GM18526 (cell line): ENCODE data around the gene PTP4A2.

Source experiments
- POLR2A ChIP-seq: IDR thresholded peaks from 3 replicates; pipeline ENCODE4 v1.6.1; 2011; ENCODE audit not compliant: insufficient read length; ENCODE audit errors: extremely low read depth

Gene PTP4A2

DNA sequence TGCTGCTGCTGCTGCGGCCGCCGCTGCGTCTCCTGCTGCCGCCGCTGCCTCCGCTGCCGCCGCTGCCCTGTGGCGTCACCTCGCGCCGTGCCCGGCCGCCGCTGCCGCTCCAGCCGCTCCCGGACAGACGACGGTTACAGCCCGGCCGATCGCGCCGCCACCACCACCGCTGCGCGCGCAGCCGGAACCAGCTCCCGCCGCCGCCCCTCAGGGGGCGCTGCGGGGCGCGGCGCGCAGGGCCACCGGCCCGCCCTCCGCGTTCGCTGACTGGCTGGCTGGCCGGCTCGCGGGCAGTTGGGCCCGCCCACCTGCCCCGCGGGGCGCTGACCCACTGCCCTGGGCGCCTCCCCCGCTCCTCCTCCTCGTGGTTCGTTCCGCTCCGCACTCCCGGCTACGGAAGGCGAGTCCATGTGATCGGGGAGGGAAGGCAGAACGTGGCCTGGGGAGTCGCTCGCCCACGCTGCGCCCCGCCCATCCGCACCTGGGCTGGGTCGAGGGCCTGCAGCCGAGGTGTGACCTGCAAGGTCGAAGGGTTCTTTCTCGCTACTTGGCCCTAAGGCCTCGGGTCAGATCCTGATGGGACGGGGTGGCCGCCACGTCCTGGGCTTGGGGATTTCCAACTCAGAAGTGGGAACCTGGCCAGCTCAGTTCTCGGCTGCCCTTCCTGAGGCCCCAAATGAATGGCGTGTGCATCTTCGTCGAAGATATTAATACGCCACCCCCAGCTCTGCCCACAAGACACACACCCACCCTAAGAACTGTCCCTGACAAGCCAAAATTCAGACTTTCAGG lies at the start of gene PTP4A2:
TSS of gene PTP4A2 (minus strand) at position 185 of the 792 bp plus-strand sequence. CDS start 19,303 bp downstream, outside the sequence.
- peak; percentile 77 for TF ChIP-seq POLR2A

DNA sequence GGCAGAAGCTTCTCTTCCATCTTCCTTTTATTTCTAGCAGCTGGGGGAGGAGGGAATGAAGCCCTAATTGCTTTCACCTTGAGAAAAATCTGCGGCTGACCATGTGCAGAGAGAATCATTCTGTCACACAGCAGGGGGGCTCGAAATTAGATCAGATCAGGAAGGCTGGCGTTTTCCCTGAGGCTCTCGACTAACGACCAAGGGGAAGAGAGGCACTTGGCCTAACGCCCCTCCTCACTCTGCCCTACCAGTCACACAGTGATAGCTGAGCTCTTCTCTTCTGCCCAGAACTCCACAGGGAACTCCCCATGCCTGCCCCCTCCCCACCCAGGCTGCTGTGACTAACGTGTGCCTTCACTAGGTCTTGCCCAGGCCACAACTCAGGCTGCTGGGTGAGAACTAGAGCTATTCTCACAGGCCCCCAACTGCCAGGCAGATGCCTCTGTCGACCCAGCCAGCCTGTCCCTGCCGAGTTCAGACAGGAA lies 49.0 kb upstream of the PTP4A2 start:
- TF ChIP-seq POLR2A: no peak

DNA sequence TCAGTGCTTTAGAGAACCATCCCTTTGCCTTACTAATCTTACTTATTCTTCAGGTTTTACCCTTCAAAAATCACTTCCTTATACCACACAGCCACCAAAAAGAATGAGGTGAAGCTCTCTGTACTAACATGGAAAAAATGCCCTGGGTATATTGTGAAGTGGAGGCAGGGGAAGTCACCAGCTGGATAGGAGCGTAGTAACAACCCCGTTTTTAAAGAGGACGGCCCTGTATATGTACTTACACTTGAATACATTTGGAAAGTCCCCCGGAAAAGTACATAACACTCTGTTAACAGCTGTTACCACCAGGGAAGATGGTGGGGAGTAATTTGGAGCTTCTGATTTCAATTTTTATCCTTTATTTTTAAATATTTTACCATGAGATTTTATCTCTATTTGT lies 47.3 kb upstream of the PTP4A2 start:
- no peak for TF ChIP-seq POLR2A

DNA sequence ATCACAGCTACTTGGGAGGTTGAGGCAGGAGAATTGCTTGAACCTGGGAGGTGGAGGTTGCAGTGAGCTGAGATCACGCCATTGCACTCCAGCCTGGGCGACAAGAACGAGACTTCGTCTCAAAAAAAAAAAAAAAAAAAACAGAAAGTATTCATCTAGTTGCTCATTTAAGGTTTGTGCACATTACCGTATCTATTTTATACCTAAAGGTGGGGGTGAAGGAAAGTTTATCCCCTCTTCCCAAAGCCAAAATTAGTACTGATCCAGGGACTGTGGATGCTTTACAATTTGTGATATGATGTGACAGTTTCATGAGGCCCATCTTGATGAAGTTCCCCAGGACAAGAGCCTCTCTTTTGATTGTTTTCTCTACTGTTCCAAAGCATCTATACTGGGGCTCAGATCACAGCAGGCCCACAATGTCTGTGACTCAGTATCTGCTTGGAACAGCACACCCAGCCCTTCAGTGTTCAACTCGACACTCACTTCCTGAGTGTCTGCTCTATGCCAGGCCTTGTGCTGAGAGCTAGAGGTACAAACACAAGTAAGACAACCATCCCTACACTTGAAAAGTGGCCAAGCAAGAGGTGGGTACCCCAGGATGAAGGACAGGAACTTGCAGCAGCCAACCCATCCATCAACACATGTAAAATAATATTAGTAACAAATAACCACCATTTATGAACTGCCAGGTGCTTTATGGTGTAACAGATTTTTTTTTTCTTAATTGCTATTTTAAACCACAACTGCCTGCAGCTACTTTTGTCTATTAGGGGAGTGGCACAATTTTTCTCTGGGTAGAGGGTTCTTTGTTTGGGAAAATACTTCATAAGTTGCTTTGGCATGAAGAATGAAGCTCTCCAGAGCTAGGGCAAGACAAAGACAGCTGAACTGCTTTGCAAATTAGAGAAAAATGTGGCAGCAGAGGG lies 46.5 kb upstream of the PTP4A2 start:
- TF ChIP-seq POLR2A: no peak

DNA sequence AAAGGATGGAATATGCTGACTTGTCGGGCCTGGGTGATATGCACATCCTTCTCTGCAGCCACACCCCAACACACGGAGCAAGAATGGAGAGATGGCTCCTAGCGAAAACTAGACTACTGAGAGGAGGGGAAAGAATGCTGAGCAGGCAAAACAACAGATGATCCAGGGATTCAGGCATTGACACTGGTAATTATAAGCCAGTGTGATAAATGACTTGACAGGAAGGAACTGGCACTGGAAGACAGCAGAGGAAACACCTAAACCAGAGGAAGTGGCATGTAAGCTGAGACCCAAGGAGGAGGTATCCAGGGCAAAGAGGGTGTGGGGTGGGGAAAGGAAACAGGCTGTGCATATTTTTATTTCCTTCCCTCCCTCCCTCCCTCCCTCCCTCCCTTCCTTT lies 43.8 kb upstream of the PTP4A2 start:
- no peak for TF ChIP-seq POLR2A

DNA sequence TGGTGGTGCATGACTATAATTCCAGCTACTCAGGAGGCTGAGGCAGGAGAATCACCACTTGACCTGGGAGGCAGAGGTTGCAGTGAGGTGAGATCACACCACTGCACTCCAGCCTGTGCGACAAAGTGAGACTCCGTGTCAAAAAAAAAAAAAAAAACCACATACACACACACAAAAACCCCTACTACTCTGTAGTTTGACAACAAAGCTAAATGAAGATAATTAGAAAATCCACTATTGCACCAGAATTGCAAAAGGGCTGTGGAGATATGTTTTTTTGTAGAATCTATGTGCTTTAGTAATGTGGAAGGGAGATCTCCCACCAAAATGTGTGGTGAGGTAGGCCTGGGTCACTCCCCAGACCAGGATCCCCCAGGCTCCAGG lies 43.3 kb upstream of the PTP4A2 start:
- no peak for TF ChIP-seq POLR2A

DNA sequence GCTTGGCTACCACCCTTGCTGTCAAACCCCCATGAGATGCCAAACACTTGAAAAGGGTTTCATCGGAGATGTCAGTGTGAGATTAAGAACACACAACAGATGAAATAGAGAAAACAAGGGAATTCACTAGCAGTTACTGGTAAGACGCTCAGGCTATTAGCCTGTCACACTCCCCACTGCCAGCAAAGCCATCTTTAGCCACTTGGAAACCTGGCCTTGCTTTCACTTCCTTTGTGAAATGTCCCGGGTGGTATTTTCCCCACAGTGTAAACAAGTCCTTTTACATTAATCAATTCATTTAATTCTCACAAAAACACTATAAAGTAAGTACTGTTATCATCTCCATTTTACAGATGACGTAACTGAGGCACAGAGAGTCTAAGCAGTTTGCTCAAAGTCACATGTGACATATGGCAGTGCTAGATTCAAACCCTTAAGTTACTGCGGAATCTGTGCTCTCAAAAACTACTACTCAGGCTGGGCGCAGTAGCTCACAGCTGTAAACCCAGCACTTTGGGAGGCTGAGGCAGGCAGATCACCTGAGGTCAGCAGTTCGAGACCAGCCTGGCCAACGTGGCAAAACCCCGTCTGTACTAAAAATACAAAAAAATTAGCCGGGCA lies 42.8 kb upstream of the PTP4A2 start:
- no peak for TF ChIP-seq POLR2A

DNA sequence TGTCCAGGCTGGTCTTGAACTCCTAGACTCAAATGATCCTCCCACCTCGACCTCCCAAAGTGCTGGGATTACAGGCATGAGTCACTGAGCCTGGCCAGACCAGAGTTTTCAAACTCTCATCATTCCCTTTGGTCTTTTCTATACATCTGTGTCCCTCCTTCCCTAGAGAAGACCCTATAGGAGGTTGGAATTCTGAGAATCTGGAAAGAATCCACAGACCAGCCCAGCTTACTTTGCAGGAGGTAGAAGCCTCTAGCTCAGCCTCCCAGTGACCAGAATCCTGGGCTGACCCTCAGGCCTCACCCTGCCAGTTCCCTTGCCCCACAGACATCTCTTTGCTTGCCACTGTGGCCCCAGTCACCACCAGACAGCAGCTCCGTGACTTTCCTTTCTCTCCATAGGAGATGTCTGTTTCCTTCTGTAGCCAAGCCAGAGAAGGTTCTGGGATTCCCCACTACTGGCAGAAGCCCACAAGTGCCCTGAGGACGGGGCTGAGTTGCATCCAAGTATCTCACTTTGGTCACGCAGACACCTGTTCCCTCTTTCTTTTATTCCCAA lies 40.8 kb upstream of the PTP4A2 start:
- TF ChIP-seq POLR2A: no peak

DNA sequence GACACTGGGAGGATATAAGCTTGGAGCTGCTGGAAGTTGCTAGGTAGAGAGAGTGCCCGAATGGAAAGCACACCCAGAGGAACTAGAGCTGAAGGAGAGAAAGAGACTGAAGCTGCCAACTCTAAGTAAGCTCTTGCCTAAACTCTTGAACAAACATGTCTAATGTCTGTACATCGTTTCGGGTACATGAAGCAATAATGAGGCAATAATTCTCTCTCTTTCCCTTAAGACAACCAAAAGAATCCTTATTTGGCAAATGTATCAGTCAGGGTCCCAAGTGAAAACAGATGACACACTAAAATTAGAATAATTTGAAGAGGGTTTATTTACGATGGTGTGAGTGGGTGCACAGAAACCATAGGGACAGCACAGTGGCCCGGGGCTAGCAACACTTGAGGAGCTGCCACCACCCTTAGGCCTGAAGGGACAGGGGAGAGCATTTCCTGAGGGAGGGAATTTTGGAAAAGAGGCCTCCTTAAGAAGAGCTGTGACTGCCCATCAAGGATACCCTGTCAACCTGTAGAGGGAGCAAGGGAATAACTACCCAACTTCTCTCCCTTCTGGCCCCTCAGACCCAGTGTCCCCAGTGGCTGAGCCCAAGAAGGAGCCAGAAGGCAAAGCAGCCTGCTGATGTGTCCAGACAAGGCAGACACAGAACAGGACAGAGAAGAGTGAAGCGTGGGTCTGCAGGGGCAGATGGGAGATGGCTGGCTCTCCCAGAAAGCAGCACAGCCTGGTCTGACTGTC lies 39.4 kb upstream of the PTP4A2 start:
- no peak for TF ChIP-seq POLR2A

DNA sequence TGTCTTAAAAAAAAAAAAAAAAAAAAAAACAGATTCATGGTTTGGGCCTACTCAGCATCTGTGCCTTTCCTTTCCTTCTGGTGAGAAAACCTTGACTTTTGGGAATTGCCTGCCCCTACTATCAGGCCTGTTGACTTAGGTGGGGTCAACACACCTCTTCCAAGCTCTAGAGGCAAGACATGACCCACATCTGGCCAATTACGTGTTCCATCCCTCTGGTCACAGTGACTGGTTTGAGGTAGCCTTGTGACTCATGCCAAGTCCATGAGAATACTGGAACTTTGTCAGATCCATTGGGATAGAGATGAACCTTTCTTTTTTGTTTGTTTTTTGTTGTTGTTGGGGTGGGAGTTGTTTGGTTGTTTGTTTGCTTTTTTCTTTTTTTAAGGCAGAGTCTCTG lies 38.2 kb upstream of the PTP4A2 start:
- TF ChIP-seq POLR2A: no peak

DNA sequence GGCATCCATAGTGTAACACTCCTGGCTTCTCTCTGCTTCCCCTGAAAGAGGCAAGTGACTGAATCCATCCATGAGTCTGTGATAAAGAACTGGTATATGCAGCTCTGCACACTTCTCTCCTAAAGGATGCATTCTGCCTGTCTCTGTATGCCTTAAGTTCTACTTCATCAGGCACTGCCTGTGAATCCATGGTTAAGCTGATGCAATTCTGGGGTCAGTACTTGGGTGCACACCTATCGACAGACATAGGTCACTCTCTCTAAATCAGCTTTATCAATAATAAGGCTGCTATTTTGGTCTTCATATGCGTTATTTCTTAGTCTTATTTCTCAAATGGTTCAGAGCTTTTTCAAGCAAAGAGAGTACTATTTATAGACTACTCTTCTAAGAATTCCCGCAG lies 32.7 kb upstream of the PTP4A2 start:
- TF ChIP-seq POLR2A: no peak

DNA sequence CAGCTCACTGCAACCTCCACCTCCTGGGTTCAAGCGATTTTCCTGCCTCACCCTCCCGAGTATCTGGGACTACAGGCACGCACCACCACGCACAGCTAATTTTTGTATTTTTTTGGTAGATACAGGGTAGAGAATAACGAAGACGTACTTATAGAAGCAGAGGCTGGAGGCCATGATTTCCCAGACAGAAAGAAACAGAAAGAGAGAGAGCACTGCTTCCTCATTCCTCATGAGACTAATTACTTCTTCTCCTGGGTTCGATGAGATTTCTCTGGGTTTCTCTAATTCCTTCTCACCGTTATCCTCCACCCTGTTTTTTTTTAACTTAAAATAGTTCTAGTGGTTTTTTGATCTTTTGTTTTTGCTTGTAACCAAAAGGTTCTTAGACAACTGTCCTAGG lies 23.4 kb upstream of the PTP4A2 start:
- no peak for TF ChIP-seq POLR2A

DNA sequence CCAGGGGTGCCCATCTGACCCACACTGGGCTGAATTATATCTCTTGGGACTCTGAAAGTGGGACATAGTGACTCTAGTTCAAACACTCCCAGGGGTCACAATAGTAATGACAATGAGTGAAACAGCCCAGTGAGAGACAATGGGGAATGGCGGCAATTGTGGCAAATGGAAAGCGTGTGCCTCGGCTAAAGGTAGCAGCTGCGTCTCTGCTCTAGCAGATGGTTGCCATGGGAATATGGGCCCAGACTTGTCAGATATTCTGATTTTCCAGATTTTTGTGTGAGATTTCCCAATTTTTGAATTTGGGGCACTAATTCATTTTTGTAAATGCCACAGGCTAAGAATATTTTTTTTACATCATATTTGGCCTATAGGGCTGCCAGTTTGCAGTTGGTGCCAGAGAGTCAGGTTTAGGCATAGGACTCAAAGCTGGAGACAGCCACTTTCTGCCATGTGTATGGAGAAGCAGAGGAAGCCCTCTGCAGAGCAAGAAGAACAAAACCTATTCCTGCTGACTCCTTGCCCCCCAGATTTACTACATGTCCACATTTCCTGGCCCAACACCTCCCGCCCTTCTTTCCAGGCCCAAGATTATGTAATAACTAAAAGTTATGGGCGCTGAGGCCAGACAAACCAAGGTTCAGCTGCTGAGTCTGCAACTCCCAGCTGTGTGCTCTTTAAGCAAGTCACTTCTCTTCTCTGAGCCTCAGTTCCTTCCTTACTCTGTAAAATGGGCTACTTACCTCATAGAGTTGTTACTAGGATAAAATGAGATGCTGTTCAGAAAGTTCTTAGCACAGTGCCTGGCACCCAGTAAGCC lies 21.6 kb upstream of the PTP4A2 start:
- no peak for TF ChIP-seq POLR2A
